ENCODE data around the gene HLA-DOA. TPM values are rescaled to one million over a fixed set of nuclear protein-coding genes. Genes with fewer than 3 reads are reported as not detected.

Gene HLA-DOA
- total RNA-seq, result 10 to 100 TPM in 1 of 2 donors, 1 to 10 TPM in 1; 7.2 to 14.6 TPM

- Histone ChIP-seq H3K27ac (peak within 1 kb of the TSS in 1 of 2 donors; percentile 48), H3K27me3 (replicated peaks; ENCODE audit: insufficient read depth) (no peaks in the 10 kb centered on the region), H3K36me3 (no peaks in the 10 kb centered on the region), H3K4me1 (replicated peaks) (no peaks in the 10 kb centered on the region), H3K9me3 (no peaks in the 10 kb centered on the region), H3K4me3 (peak within 1 kb of the TSS in 1 of 2 donors; percentile 4)
- TF ChIP-seq CTCF (IDR thresholded peaks at IDR 0.05), result no peak
- TF ChIP-seq POLR2A (IDR thresholded peaks at IDR 0.05), result no peak
- TF ChIP-seq POLR2AphosphoS5 (IDR thresholded peaks at IDR 0.05), result no peak
- intact Hi-C loops (cut with DNase I), result no loop called here
- DNase-seq (ENCODE audit: low spot score), result no peak
- whole genome bisulfite sequencing, result 12% methylated on average over 24 of the region's 24 CpGs
Measured at GRCh38 chr6:33008944-33009861, at the start of gene HLA-DOA. TSS of gene HLA-DOA (minus strand) at chr6:33009591.

- Histone ChIP-seq H3K36me3 (no peaks in the 10 kb centered on the region), H3K27ac (no peak overlapping the region), H3K9me3 (no peaks in the 10 kb centered on the region), H3K4me3 (no peak overlapping the region), H3K27me3 (replicated peaks; ENCODE audit: insufficient read depth) (no peaks in the 10 kb centered on the region), H3K4me1 (replicated peaks) (no peaks in the 10 kb centered on the region)
- intact Hi-C loops (cut with DNase I), result no loop called here
- 52% methylated on average over 6 of the region's 6 CpGs for WGBS
- no peak for TF ChIP-seq POLR2A (IDR thresholded peaks at IDR 0.05)
- no peak for TF ChIP-seq CTCF (IDR thresholded peaks at IDR 0.05)
- TF ChIP-seq POLR2AphosphoS5 (IDR thresholded peaks at IDR 0.05), result no peak
- no peak for DNase-seq (ENCODE audit: low spot score)
Measured at GRCh38 chr6:33057222-33058150, 48.1 kb upstream of the HLA-DOA start.

GRCh38 chr6:33053230-33053629 lies 43.8 kb upstream of the HLA-DOA start:
- H3K4me1 ChIP-seq (replicated peaks), result no peaks in the 10 kb centered on the region
- no peak for TF ChIP-seq CTCF (IDR thresholded peaks at IDR 0.05)
- no peak for TF ChIP-seq POLR2A (IDR thresholded peaks at IDR 0.05)
- TF ChIP-seq POLR2AphosphoS5 (IDR thresholded peaks at IDR 0.05), result no peak
- DNase-seq (ENCODE audit: low spot score), result no peak
- intact Hi-C loops (cut with DNase I), result no loop called here
- no peak overlapping the region for H3K4me3 ChIP-seq
- no peaks in the 10 kb centered on the region for H3K9me3 ChIP-seq
- H3K36me3 ChIP-seq, result no peaks in the 10 kb centered on the region
- H3K27me3 ChIP-seq (replicated peaks; ENCODE audit: insufficient read depth), result no peaks in the 10 kb centered on the region
- H3K27ac ChIP-seq, result no peak overlapping the region
- WGBS, result 29% methylated on average over 4 of the region's 4 CpGs

- intact Hi-C loops (cut with DNase I), result no loop called here
- DNase-seq (ENCODE audit: low spot score), result no peak
- TF ChIP-seq POLR2AphosphoS5 (IDR thresholded peaks at IDR 0.05) (no peak), POLR2A (IDR thresholded peaks at IDR 0.05) (no peak), CTCF (IDR thresholded peaks at IDR 0.05) (no peak)
Measured at GRCh38 chr6:33052627-33053026, 43.2 kb upstream of the HLA-DOA start.

More at GRCh38 chr6:33052627-33053026, 43.2 kb upstream of the HLA-DOA start:
- no peaks in the 10 kb centered on the region for H3K9me3 ChIP-seq
- H3K4me1 ChIP-seq (replicated peaks), result no peaks in the 10 kb centered on the region
- H3K27ac ChIP-seq, result no peak overlapping the region
- no peaks in the 10 kb centered on the region for H3K36me3 ChIP-seq
- no peak overlapping the region for H3K4me3 ChIP-seq
- H3K27me3 ChIP-seq (replicated peaks; ENCODE audit: insufficient read depth), result no peaks in the 10 kb centered on the region
